Lower lobe of right lung (tissue), 2 donors: ENCODE results near the gene NAALADL2. TPM values are rescaled to one million over a fixed set of nuclear protein-coding genes. Genes with fewer than 3 reads are reported as not detected.

ENCODE experiments used
- ATAC-seq, 2 donors: fragments of 200-7000 bp; cut with Tn5 transposase; one replicate each; pipeline ENCODE4 v1.9.1; 2020 to 2022; ENCODE audit warnings: mild to moderate bottlenecking in 2 of 2, moderate library complexity in 2 of 2
- DNase-seq: peaks from one replicate; pipeline ENCODE4 v3.0.0-alpha.2; 2020
- H3K27ac ChIP-seq: fragments of 200-600 bp; one replicate; pipeline ENCODE4 v1.8.0; 2022
- H3K27me3 ChIP-seq: fragments of 200-600 bp; one replicate; pipeline ENCODE4 v1.8.0; 2022; ENCODE audit warnings: low read depth
- H3K36me3 ChIP-seq: fragments of 200-600 bp; one replicate; pipeline ENCODE4 v1.8.0; 2022; ENCODE audit warnings: mild to moderate bottlenecking
- H3K4me1 ChIP-seq: fragments of 200-600 bp; one replicate; pipeline ENCODE4 v1.8.0; 2022
- H3K4me3 ChIP-seq: fragments of 200-600 bp; one replicate; pipeline ENCODE4 v1.8.0; 2022; ENCODE audit warnings: mild to moderate bottlenecking
- H3K9me3 ChIP-seq: fragments of 200-600 bp; one replicate; pipeline ENCODE4 v1.8.0; 2022
- CTCF ChIP-seq: fragments of 200-600 bp; IDR thresholded peaks from one replicate; pipeline ENCODE4 v1.8.0; 2022; ENCODE audit warnings: antibody characterized with exemption, mild to moderate bottlenecking
- intact Hi-C: fragments of 100-400 bp; cut with DNase I; formaldehyde crosslinking; loops from one replicate; pipeline ENCODE4 v1.11.0; 2022
- total RNA-seq: library from RNA; stranded (reverse); fragmentation: NEBNext Ultra II Directional; extraction: Animal tissue kit (Norgen Biotek cat#: 25700); gene quantifications from one replicate; pipeline ENCODE4 v1.2.1, GENCODE V29; 2021
- donor health status: DM: no; HTN: yes; CAD: no; lungs with severe emphysema.

NAALADL2 gene
- total RNA-seq, 1 donor from 2014 or later = 9.8 TPM

DNA sequence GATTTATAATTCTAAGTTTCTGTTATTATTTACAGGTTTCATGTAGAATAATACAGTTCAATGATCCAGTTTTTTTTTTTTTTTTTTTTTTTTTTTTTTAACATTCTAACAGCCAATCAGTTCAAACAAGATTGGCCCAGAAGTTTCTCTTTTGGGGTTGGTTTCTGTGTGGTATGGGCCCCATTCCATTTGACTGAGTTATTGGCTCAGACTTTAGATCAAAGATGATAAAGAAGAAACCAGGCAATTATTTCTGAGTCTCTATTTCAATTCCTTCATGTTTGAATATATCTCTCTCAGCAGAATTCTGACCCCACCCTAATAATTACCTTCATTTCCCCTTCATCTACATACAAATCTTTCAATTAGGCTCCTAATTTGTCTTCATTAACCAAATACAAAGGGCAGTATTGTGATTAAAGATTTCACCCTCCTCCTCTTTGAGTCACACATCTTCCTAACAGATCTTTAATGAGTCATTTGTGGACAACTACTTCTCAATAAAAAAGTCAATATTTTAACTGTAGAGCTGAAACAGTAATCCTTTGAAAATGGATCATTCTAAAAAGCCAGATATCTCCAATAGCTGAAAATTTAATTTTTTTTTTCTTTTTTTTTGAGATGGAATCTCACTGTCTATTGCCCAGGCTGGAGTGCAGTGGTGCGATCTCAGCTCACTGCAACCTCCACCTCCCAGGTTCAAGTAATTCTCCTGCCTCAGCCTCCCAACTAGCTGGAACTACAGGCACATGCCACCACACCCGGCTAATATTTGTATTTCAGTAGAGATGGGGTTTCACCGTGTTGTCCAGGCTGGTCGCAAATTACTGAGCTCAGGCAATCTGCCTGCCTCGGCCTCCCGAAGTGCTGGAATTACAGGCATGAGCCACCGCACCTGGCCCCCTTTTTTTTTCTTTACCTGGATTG lies 878.8 kb downstream of the NAALADL2 start:
- TF ChIP-seq CTCF = no peak
- H3K27me3 ChIP-seq = no peaks in the 10 kb centered on the region
- intact Hi-C loops = no loop called here
- no peaks in the 10 kb centered on the region for H3K36me3 ChIP-seq
- H3K4me3 ChIP-seq = no peak overlapping the region
- no peaks in the 10 kb centered on the region for H3K4me1 ChIP-seq
- no peaks in the 10 kb centered on the region for H3K9me3 ChIP-seq
- DNase-seq = no peak
- H3K27ac ChIP-seq = no peak overlapping the region
- no peak for ATAC-seq

- intact Hi-C loops = no loop called here
- no peaks in the 10 kb centered on the region for H3K9me3 ChIP-seq
- no peaks in the 10 kb centered on the region for H3K36me3 ChIP-seq
- DNase-seq (no peak), ATAC-seq (no peak)
- H3K27ac ChIP-seq = no peak overlapping the region
- H3K4me3 ChIP-seq = no peak overlapping the region
- no peaks in the 10 kb centered on the region for H3K27me3 ChIP-seq
- no peak for TF ChIP-seq CTCF
- no peaks in the 10 kb centered on the region for H3K4me1 ChIP-seq
These were observed 882.8 kb downstream of the NAALADL2 start for GRCh38 chr3:175741951-175742350.

DNA sequence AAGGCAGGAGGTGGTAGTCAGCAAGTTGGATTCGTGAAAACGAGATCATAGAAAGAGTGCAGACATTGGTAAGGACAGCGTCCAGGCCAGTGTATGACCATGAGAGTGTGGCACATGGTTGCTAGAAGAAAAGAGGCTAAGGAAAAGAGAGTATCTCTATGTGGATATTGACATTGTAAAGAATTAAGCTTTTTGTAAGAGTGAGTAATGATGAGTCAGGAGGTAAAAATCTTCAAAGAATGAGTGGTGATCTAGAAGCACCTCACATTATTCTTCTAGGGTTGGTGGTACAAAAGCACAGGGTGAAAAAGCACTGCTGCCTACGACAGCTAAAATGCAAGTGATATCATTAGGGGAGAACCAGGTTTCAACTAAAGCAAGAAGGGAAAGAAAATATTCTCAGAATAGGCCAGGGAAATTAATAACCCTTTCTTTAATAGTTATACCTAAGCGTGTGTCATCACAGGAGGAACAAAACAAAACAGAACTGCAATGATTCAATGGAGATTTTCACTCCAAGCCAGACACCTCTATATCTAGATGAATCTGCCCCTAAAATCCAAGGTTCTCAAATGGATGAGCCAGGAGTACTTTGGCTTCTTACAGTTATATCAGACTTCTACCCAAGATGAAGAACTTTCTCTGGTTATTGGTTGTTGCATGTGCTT lies 884.7 kb downstream of the NAALADL2 start:
- Histone ChIP-seq H3K36me3 (no peaks in the 10 kb centered on the region), H3K4me3 (no peak overlapping the region), H3K4me1 (no peaks in the 10 kb centered on the region), H3K27me3 (no peaks in the 10 kb centered on the region), H3K27ac (no peak overlapping the region), H3K9me3 (no peaks in the 10 kb centered on the region)
- DNase-seq (no peak), ATAC-seq (no peak)
- intact Hi-C loops = no loop called here
- no peak for TF ChIP-seq CTCF

DNA sequence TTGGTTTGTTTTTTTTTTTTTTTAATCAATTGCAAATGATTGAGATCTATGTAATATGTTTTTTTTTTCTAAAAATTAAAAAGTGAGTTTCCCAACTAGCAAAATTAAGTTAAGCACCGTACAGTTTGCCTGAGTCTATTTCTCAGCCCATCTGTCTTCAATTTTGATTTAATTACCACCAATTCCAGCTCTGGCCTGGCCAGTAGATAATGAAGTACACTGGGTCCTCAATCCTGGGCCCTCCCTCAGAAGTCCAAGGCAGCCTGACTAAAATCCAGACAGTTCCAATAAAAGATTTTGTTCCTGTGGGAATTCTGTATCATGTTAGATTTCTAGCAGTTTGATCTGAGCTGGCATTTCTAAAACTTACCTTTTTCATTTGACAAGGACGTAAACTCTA lies 887.2 kb downstream of the NAALADL2 start:
- intact Hi-C loops = no loop called here
- no peak for DNase-seq
- no peaks in the 10 kb centered on the region for H3K27me3 ChIP-seq
- no peaks in the 10 kb centered on the region for H3K36me3 ChIP-seq
- no peak for ATAC-seq
- H3K9me3 ChIP-seq = no peaks in the 10 kb centered on the region
- H3K4me3 ChIP-seq = no peak overlapping the region
- H3K27ac ChIP-seq = no peak overlapping the region
- TF ChIP-seq CTCF = no peak
- no peaks in the 10 kb centered on the region for H3K4me1 ChIP-seq

- no peak for ATAC-seq
- H3K4me1 ChIP-seq = no peaks in the 10 kb centered on the region
- TF ChIP-seq CTCF = no peak
- H3K27me3 ChIP-seq = no peaks in the 10 kb centered on the region
- intact Hi-C loops = no loop called here
- DNase-seq = no peak
- H3K27ac ChIP-seq = no peak overlapping the region
- no peak overlapping the region for H3K4me3 ChIP-seq
- no peaks in the 10 kb centered on the region for H3K36me3 ChIP-seq
- no peaks in the 10 kb centered on the region for H3K9me3 ChIP-seq
These were observed 889.1 kb downstream of the NAALADL2 start for GRCh38 chr3:175748087-175748730.
